B cell (primary cell): ENCODE results near the gene PLPPR2. TPM values are rescaled to one million over a fixed set of nuclear protein-coding genes. Genes with fewer than 3 reads are reported as not detected.

Experiments used
- ATAC-seq: fragments of 200-7000 bp; cut with Tn5 transposase; one replicate; pipeline ENCODE4 v1.10.0; 2021; ENCODE audit warnings: low read depth, mild to moderate bottlenecking, moderate number of reproducible peaks, moderate library complexity
- CTCF ChIA-PET: fragments of 350-600 bp; sonication (Branson Sonifier 250); formaldehyde crosslinking; loops from one replicate; lab custom pipeline; 2021; ENCODE audit warnings: antibody characterized with exemption, inconsistent platforms; lab: Charles Lee
- POLR2A ChIA-PET: fragments of 350-600 bp; sonication (Branson Sonifier 250); formaldehyde crosslinking; loops from one replicate; lab custom pipeline; 2021; ENCODE audit warnings: antibody characterized with exemption; lab: Charles Lee
- DNase-seq: peaks from one replicate; pipeline ENCODE4 v3.0.0; 2013
- H2AFZ ChIP-seq: 2 replicates; pipeline ENCODE4 v1.6.1; 2012; ENCODE audit warnings: mild to moderate bottlenecking, low read depth, low read length; ENCODE audit not compliant: insufficient read depth, poor library complexity, severe bottlenecking
- H3K27ac ChIP-seq, 2 donors: 1 replicate in 1 of 2; 2 replicates in 1 of 2; pipeline ENCODE4 v1.5.1; 2012 to 2013; ENCODE audit warnings: low read length in 2 of 2, mild to moderate bottlenecking in 2 of 2, moderate library complexity in 1 of 2
- H3K27me3 ChIP-seq, 4 experiments: fragments of 200-600 bp in 1 of 4; sonication (generic) in 1 of 4; replicated peaks in 1 of 4; 1 replicate in 2 of 4; 2 replicates in 2 of 4; pipeline versions ENCODE4 v1.6.1 to v1.7.0; 2013 to 2016; ENCODE audit warnings: low read length in 3 of 4, mild to moderate bottlenecking in 2 of 4, mixed read lengths in 1 of 4, moderate library complexity in 1 of 4; ENCODE audit not compliant: insufficient read depth in 4 of 4, control insufficient read depth in 3 of 4; ENCODE audit errors: control extremely low read depth in 1 of 4
- H3K36me3 ChIP-seq, 2 experiments: replicated peaks in 1 of 2; 1 replicate in 1 of 2; 2 replicates in 1 of 2; pipeline versions ENCODE4 v1.6.1 to v1.7.1; 2013; ENCODE audit warnings: low read length in 1 of 2; ENCODE audit not compliant: insufficient read depth in 2 of 2, control insufficient read depth in 1 of 2; ENCODE audit errors: control extremely low read depth in 1 of 2, extremely low read depth in 1 of 2
- H3K4me1 ChIP-seq, 2 donors: fragments of 200-600 bp in 1 of 2; sonication (generic) in 1 of 2; 1 replicate in 1 of 2; 2 replicates in 1 of 2; pipeline versions ENCODE4 v1.5.1 to v1.6.1; 2013 to 2017; ENCODE audit warnings: low read length in 2 of 2; ENCODE audit not compliant: control insufficient read depth in 2 of 2, insufficient read depth in 2 of 2
- H3K4me2 ChIP-seq: replicated peaks from 2 replicates; pipeline ENCODE3; 2012; ENCODE audit warnings: mild to moderate bottlenecking, low read depth, low read length; ENCODE audit not compliant: poor library complexity, severe bottlenecking
- H3K4me3 ChIP-seq, 5 experiments: fragments of 200-600 bp in 1 of 5; sonication (generic) in 1 of 5; 1 replicate in 3 of 5; 2 replicates in 2 of 5; pipeline versions ENCODE4 v1.5.1 to v1.7.0; 2011 to 2016; ENCODE audit warnings: low read length in 4 of 5, mild to moderate bottlenecking in 4 of 5, low read depth in 2 of 5, control low read depth in 1 of 5, moderate library complexity in 1 of 5; ENCODE audit not compliant: insufficient read depth in 1 of 5; ENCODE audit errors: control extremely low read depth in 1 of 5, extremely low read depth in 1 of 5
- H3K79me2 ChIP-seq: fragments of 200-600 bp; sonication (generic); one replicate; pipeline ENCODE4 v1.6.0; 2016; ENCODE audit warnings: low read length; ENCODE audit not compliant: control insufficient read depth, insufficient read depth
- H3K9ac ChIP-seq: fragments of 200-600 bp; sonication (generic); 2 replicates; pipeline ENCODE4 v1.6.1; 2017; ENCODE audit warnings: mild to moderate bottlenecking, low read length, moderate library complexity
- H3K9me3 ChIP-seq, 3 donors: one replicate each; pipeline versions ENCODE4 v1.6.1 to v1.7.1; 2013; ENCODE audit warnings: low read length in 2 of 3; ENCODE audit not compliant: control insufficient read depth in 2 of 3, insufficient read depth in 1 of 3; ENCODE audit errors: control extremely low read depth in 1 of 3
- H4K20me1 ChIP-seq: 2 replicates; pipeline ENCODE4 v1.6.0; 2012; ENCODE audit warnings: mild to moderate bottlenecking, low read length; ENCODE audit not compliant: insufficient read depth, control insufficient read depth, poor library complexity, severe bottlenecking
- H3K27ac Mint-ChIP-seq: one replicate; pipeline ENCODE4 v1.8.0; 2021; ENCODE audit warnings: mixed read lengths
- H3K27me3 Mint-ChIP-seq: one replicate; pipeline ENCODE4 v1.8.0; 2021; ENCODE audit warnings: mixed read lengths
- H3K4me1 Mint-ChIP-seq: one replicate; pipeline ENCODE4 v1.8.0; 2021; ENCODE audit warnings: mixed read lengths
- H3K4me3 Mint-ChIP-seq: one replicate; pipeline ENCODE4 v1.8.0; 2021; ENCODE audit warnings: mixed read lengths
- H3K9me3 Mint-ChIP-seq: one replicate; pipeline ENCODE4 v1.8.0; 2022; ENCODE audit warnings: mixed read lengths; ENCODE audit not compliant: insufficient read depth
- EZH2 ChIP-seq: IDR thresholded peaks from 2 replicates; pipeline ENCODE4 v1.6.1; 2012; ENCODE audit warnings: borderline replicate concordance, low read depth, mild to moderate bottlenecking, moderate library complexity, low read length; ENCODE audit not compliant: insufficient read depth, poor library complexity, severe bottlenecking
- WGBS: methylation state at CpG from one replicate; pipeline ENCODE4 v1.1.5; 2013; ENCODE audit warnings: missing lambda C conversion rate; ENCODE audit not compliant: insufficient coverage; 5-methylcytosine and 5-hydroxymethylcytosine counted together
- intact Hi-C: fragments of 100-400 bp; cut with micrococcal nuclease; formaldehyde crosslinking; loops from one replicate; pipeline ENCODE4 v1.10.0; 2022
- polyA plus RNA-seq: library from polyadenylated mRNA; depleted of rRNA; stranded (reverse); fragments of >200 nt; gene quantifications from 2 replicates; pipeline ENCODE4 v1.2.3, GENCODE V29; 2012
- total RNA-seq, 2 donors: library from RNA; stranded (reverse); fragments of 120-200 nt in 1 of 2; gene quantifications; 1 replicate in 1 of 2; 2 replicates in 1 of 2; pipeline versions ENCODE4 v1.2.3 to v1.2.4, GENCODE V29; 2013 to 2022
- TF ChIP-seq, protein P1 (sequence below): fragments of 200-600 bp; IDR thresholded peaks from one replicate; pipeline ENCODE4 v1.8.0; 2022; ENCODE audit warnings: antibody characterized with exemption, mild to moderate bottlenecking

Gene PLPPR2
- total and polyA plus RNA-seq, 2 donors (not counting 1 experiment from before 2014, with no cell fraction given) = 3.8 to 11.1 TPM

- peak overlapping the region; percentile 57 for H3K27ac Mint-ChIP-seq
- H3K4me1 Mint-ChIP-seq = no peaks in the 10 kb centered on the region
- Histone ChIP-seq H3K4me3 (no peak overlapping the region), H3K4me1 (no peaks in the 10 kb centered on the region), H3K27me3 (no peaks in the 10 kb centered on the region), H3K79me2 (no peaks in the 10 kb centered on the region), H3K36me3 (no peaks in the 10 kb centered on the region), H3K9ac (no peak overlapping the region), H3K4me2 (no peak overlapping the region), H2AFZ (no peak overlapping the region), H3K9me3 (no peaks in the 10 kb centered on the region), H3K27ac (no peak overlapping the region), H4K20me1 (no peaks in the 10 kb centered on the region)
- POLR2A ChIA-PET = no interaction called here
- TF ChIP-seq, protein P1, sequence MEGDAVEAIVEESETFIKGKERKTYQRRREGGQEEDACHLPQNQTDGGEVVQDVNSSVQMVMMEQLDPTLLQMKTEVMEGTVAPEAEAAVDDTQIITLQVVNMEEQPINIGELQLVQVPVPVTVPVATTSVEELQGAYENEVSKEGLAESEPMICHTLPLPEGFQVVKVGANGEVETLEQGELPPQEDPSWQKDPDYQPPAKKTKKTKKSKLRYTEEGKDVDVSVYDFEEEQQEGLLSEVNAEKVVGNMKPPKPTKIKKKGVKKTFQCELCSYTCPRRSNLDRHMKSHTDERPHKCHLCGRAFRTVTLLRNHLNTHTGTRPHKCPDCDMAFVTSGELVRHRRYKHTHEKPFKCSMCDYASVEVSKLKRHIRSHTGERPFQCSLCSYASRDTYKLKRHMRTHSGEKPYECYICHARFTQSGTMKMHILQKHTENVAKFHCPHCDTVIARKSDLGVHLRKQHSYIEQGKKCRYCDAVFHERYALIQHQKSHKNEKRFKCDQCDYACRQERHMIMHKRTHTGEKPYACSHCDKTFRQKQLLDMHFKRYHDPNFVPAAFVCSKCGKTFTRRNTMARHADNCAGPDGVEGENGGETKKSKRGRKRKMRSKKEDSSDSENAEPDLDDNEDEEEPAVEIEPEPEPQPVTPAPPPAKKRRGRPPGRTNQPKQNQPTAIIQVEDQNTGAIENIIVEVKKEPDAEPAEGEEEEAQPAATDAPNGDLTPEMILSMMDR = no peak
- no peak for TF ChIP-seq EZH2
- ATAC-seq = no peak
- CTCF ChIA-PET = interaction anchor here (1.7 kb wide), 1 partner anchor 20 kb away, joined by 6 read pairs; no protein-coding TSS in a partner anchor
- intact Hi-C loops = no loop called here
- WGBS = no CpG with 5 or more reads among the region's 1 CpG
- no peaks in the 10 kb centered on the region for H3K9me3 Mint-ChIP-seq
- no peak for DNase-seq
- no peak overlapping the region for H3K4me3 Mint-ChIP-seq
- peaks cover 9% of the 10 kb centered on the region for H3K27me3 Mint-ChIP-seq
Measured at GRCh38 chr19:11400798-11401197, 45.6 kb downstream of the PLPPR2 start.

DNA sequence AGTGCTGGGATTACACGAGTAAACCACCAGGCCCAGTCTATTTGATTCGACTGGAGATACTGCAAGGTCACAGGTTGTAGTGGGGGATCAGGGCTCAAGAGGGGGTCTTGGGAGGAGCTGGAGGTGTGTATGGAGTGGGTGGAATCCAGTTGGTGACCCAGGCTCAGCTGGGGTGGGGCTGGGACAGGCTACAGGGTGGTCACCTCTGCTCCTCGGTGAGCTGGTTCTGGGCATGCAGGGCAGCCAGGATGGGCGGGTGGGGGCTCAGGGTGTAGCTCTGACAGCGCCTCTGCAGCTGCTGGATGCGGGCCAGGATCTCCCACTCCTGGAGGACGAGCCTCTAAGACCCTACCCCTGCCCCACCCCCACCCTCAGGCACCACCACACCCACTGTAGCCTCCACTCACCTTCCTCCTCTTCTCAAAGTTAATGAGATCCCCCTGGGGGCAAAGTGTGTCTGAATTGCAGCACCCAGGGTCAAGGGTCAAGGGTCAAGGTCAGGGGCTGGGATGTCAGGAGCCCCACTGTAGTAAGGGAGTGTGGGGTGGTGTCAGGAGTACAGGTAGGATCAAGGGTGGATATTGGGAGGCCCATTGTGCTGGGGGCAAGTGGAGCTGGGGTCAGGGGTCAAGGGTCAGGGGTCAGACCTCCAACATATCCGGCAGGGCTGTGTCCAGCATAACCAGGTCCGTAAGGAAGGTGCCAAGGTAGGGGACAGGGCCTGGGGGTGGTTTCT lies 46.7 kb downstream of the PLPPR2 start:
- 93% methylated on average over 8 of the region's 9 CpGs for WGBS
- Histone ChIP-seq H3K79me2 (no peaks in the 10 kb centered on the region), H2AFZ (no peak overlapping the region), H3K27me3 (peaks cover 0 to 6% (median 0%) of the 10 kb centered on the region in 4 experiments), H3K27ac (no peak overlapping the region), H3K9ac (no peak overlapping the region), H3K4me1 (peaks cover 5 to 7% of the 10 kb centered on the region in 2 donors), H3K4me3 (no peak overlapping the region), H3K9me3 (no peaks in the 10 kb centered on the region), H4K20me1 (no peaks in the 10 kb centered on the region), H3K4me2 (no peak overlapping the region), H3K36me3 (no peaks in the 10 kb centered on the region)
- H3K4me3 Mint-ChIP-seq = no peak overlapping the region
- peaks cover 3% of the 10 kb centered on the region for H3K4me1 Mint-ChIP-seq
- DNase-seq (no peak), ATAC-seq (no peak)
- ChIA-PET POLR2A (no interaction called here), CTCF (interaction anchor here (1.7 kb wide), 1 partner anchor 21 kb away, joined by 6 read pairs; no protein-coding TSS in a partner anchor)
- no peak for TF ChIP-seq EZH2
- TF ChIP-seq, protein P1 = no peak
- intact Hi-C loops = no loop called here
- no peak overlapping the region for H3K27ac Mint-ChIP-seq
- H3K27me3 Mint-ChIP-seq = peaks cover 8% of the 10 kb centered on the region
- no peaks in the 10 kb centered on the region for H3K9me3 Mint-ChIP-seq
